ENCODE measurements around the gene IGSF22.
A peak's percentile ranks its signal among the peaks of the same experiment; 100 is the strongest.

Gene IGSF22

GRCh38 chr11:18728658-18729057, 2.7 kb upstream of the IGSF22 start:
- Histone ChIP-seq H3K9me3 (ENCODE audit: control insufficient read depth, low read length) (no peaks in the 10 kb centered on the region), H3K36me3 (ENCODE audit: control insufficient read depth, insufficient read depth, low read length, severe bottlenecking) (no peaks in the 10 kb centered on the region), H3K27me3 (replicated peaks; ENCODE audit: control insufficient read depth, insufficient read depth, low read length) (peaks cover 2% of the 10 kb centered on the region), H3K4me3 (ENCODE audit: low read length) (no peak overlapping the region), H3K4me1 (ENCODE audit: control insufficient read depth, insufficient read depth, low read length) (no peaks in the 10 kb centered on the region), H3K9ac (ENCODE audit: low read length) (no peak overlapping the region)
- DNase-seq (ENCODE audit: low read depth), result no peak

GRCh38 chr11:18727479-18728236, 1.7 kb upstream of the IGSF22 start:
- peaks cover 2% of the 10 kb centered on the region for H3K27me3 ChIP-seq (replicated peaks; ENCODE audit: control insufficient read depth, insufficient read depth, low read length)
- H3K36me3 ChIP-seq (ENCODE audit: control insufficient read depth, insufficient read depth, low read length, severe bottlenecking), result no peaks in the 10 kb centered on the region
- no peaks in the 10 kb centered on the region for H3K4me1 ChIP-seq (ENCODE audit: control insufficient read depth, insufficient read depth, low read length)
- no peak overlapping the region for H3K9ac ChIP-seq (ENCODE audit: low read length)
- DNase-seq (ENCODE audit: low read depth), result peak; percentile 65
- H3K9me3 ChIP-seq (ENCODE audit: control insufficient read depth, low read length), result no peaks in the 10 kb centered on the region
- no peak overlapping the region for H3K4me3 ChIP-seq (ENCODE audit: low read length)

- Histone ChIP-seq H3K9ac (ENCODE audit: low read length) (no peak overlapping the region), H3K36me3 (ENCODE audit: control insufficient read depth, insufficient read depth, low read length, severe bottlenecking) (no peaks in the 10 kb centered on the region)
Measured at GRCh38 chr11:18723991-18724390, 2.0 kb downstream of the IGSF22 start.

GRCh38 chr11:18722293-18722637, 3.7 kb downstream of the IGSF22 start:
- Histone ChIP-seq H3K4me1 (ENCODE audit: control insufficient read depth, insufficient read depth, low read length) (peaks cover 14% of the 10 kb centered on the region), H3K36me3 (ENCODE audit: control insufficient read depth, insufficient read depth, low read length, severe bottlenecking) (no peaks in the 10 kb centered on the region), H3K9ac (ENCODE audit: low read length) (no peak overlapping the region), H3K27me3 (replicated peaks; ENCODE audit: control insufficient read depth, insufficient read depth, low read length) (peaks cover 11% of the 10 kb centered on the region), H3K4me3 (ENCODE audit: low read length) (no peak overlapping the region), H3K9me3 (ENCODE audit: control insufficient read depth, low read length) (no peaks in the 10 kb centered on the region)
- DNase-seq (ENCODE audit: low read depth), result no peak

More at GRCh38 chr11:18723991-18724390, 2.0 kb downstream of the IGSF22 start:
- no peak for DNase-seq (ENCODE audit: low read depth)
- H3K4me3 ChIP-seq (ENCODE audit: low read length), result no peak overlapping the region
- H3K27me3 ChIP-seq (replicated peaks; ENCODE audit: control insufficient read depth, insufficient read depth, low read length), result peaks cover 2% of the 10 kb centered on the region
- H3K9me3 ChIP-seq (ENCODE audit: control insufficient read depth, low read length), result no peaks in the 10 kb centered on the region
- H3K4me1 ChIP-seq (ENCODE audit: control insufficient read depth, insufficient read depth, low read length), result peaks cover 14% of the 10 kb centered on the region

- Histone ChIP-seq H3K4me3 (ENCODE audit: low read length) (peak overlapping the region; percentile 82), H3K36me3 (ENCODE audit: control insufficient read depth, insufficient read depth, low read length, severe bottlenecking) (no peaks in the 10 kb centered on the region), H3K9me3 (ENCODE audit: control insufficient read depth, low read length) (no peaks in the 10 kb centered on the region), H3K4me1 (ENCODE audit: control insufficient read depth, insufficient read depth, low read length) (peaks cover 14% of the 10 kb centered on the region), H3K27me3 (replicated peaks; ENCODE audit: control insufficient read depth, insufficient read depth, low read length) (peaks cover 15% of the 10 kb centered on the region), H3K9ac (ENCODE audit: low read length) (peak overlapping the region; percentile 67)
- peak; percentile 58 for DNase-seq (ENCODE audit: low read depth)
Measured at GRCh38 chr11:18721561-18722292, 4.3 kb downstream of the IGSF22 start.

GRCh38 chr11:18720808-18721560, 5.0 kb downstream of the IGSF22 start:
- H3K9me3 ChIP-seq (ENCODE audit: control insufficient read depth, low read length), result no peaks in the 10 kb centered on the region
- DNase-seq (ENCODE audit: low read depth), result peak; percentile 90
- peak overlapping the region; percentile 82 for H3K4me3 ChIP-seq (ENCODE audit: low read length)
- H3K9ac ChIP-seq (ENCODE audit: low read length), result peak overlapping the region; percentile 67
- peaks cover 14% of the 10 kb centered on the region for H3K4me1 ChIP-seq (ENCODE audit: control insufficient read depth, insufficient read depth, low read length)
- H3K36me3 ChIP-seq (ENCODE audit: control insufficient read depth, insufficient read depth, low read length, severe bottlenecking), result no peaks in the 10 kb centered on the region
- H3K27me3 ChIP-seq (replicated peaks; ENCODE audit: control insufficient read depth, insufficient read depth, low read length), result peaks cover 15% of the 10 kb centered on the region

GRCh38 chr11:18720091-18720807, 5.7 kb downstream of the IGSF22 start:
- Histone ChIP-seq H3K9ac (ENCODE audit: low read length) (peak overlapping the region; percentile 67), H3K4me3 (ENCODE audit: low read length) (peak overlapping the region; percentile 82), H3K4me1 (ENCODE audit: control insufficient read depth, insufficient read depth, low read length) (peaks cover 14% of the 10 kb centered on the region), H3K9me3 (ENCODE audit: control insufficient read depth, low read length) (no peaks in the 10 kb centered on the region), H3K36me3 (ENCODE audit: control insufficient read depth, insufficient read depth, low read length, severe bottlenecking) (no peaks in the 10 kb centered on the region), H3K27me3 (replicated peaks; ENCODE audit: control insufficient read depth, insufficient read depth, low read length) (peaks cover 15% of the 10 kb centered on the region)
- DNase-seq (ENCODE audit: low read depth), result peak; percentile 44

GRCh38 chr11:18715476-18715875, 10.5 kb downstream of the IGSF22 start:
- Histone ChIP-seq H3K9ac (ENCODE audit: low read length) (no peak overlapping the region), H3K9me3 (ENCODE audit: control insufficient read depth, low read length) (no peaks in the 10 kb centered on the region), H3K4me3 (ENCODE audit: low read length) (no peak overlapping the region), H3K36me3 (ENCODE audit: control insufficient read depth, insufficient read depth, low read length, severe bottlenecking) (no peaks in the 10 kb centered on the region), H3K4me1 (ENCODE audit: control insufficient read depth, insufficient read depth, low read length) (peaks cover 3% of the 10 kb centered on the region), H3K27me3 (replicated peaks; ENCODE audit: control insufficient read depth, insufficient read depth, low read length) (peaks cover 22% of the 10 kb centered on the region)
- no peak for DNase-seq (ENCODE audit: low read depth)

- H3K9me3 ChIP-seq (ENCODE audit: control insufficient read depth, low read length), result no peaks in the 10 kb centered on the region
- no peaks in the 10 kb centered on the region for H3K36me3 ChIP-seq (ENCODE audit: control insufficient read depth, insufficient read depth, low read length, severe bottlenecking)
- no peaks in the 10 kb centered on the region for H3K4me1 ChIP-seq (ENCODE audit: control insufficient read depth, insufficient read depth, low read length)
- no peak overlapping the region for H3K4me3 ChIP-seq (ENCODE audit: low read length)
- H3K27me3 ChIP-seq (replicated peaks; ENCODE audit: control insufficient read depth, insufficient read depth, low read length), result peaks cover 32% of the 10 kb centered on the region
- no peak overlapping the region for H3K9ac ChIP-seq (ENCODE audit: low read length)
- no peak for DNase-seq (ENCODE audit: low read depth)
Measured at GRCh38 chr11:18714443-18714780, 11.6 kb downstream of the IGSF22 start.

GRCh38 chr11:18713646-18714442, 12.1 kb downstream of the IGSF22 start:
- DNase-seq (ENCODE audit: low read depth), result no peak
- no peak overlapping the region for H3K4me3 ChIP-seq (ENCODE audit: low read length)
- no peaks in the 10 kb centered on the region for H3K36me3 ChIP-seq (ENCODE audit: control insufficient read depth, insufficient read depth, low read length, severe bottlenecking)
- H3K9me3 ChIP-seq (ENCODE audit: control insufficient read depth, low read length), result no peaks in the 10 kb centered on the region
- no peak overlapping the region for H3K9ac ChIP-seq (ENCODE audit: low read length)
- peaks cover 38% of the 10 kb centered on the region for H3K27me3 ChIP-seq (replicated peaks; ENCODE audit: control insufficient read depth, insufficient read depth, low read length)
- no peaks in the 10 kb centered on the region for H3K4me1 ChIP-seq (ENCODE audit: control insufficient read depth, insufficient read depth, low read length)
